GM19455 (cell line): Measurements from ENCODE around the gene RNF2.
"Not testable (repeated sequence)": the region's sequence is repeated elsewhere in the genome, so short reads cannot be mapped to it uniquely, and the experiment has no call there.

Experiments used
- ATAC-seq: cut with Tn5 transposase; IDR thresholded peaks from one replicate; pipeline ENCODE4 v1.9.1; 2021; ENCODE audit not compliant: unreplicated experiment

Gene RNF2

DNA sequence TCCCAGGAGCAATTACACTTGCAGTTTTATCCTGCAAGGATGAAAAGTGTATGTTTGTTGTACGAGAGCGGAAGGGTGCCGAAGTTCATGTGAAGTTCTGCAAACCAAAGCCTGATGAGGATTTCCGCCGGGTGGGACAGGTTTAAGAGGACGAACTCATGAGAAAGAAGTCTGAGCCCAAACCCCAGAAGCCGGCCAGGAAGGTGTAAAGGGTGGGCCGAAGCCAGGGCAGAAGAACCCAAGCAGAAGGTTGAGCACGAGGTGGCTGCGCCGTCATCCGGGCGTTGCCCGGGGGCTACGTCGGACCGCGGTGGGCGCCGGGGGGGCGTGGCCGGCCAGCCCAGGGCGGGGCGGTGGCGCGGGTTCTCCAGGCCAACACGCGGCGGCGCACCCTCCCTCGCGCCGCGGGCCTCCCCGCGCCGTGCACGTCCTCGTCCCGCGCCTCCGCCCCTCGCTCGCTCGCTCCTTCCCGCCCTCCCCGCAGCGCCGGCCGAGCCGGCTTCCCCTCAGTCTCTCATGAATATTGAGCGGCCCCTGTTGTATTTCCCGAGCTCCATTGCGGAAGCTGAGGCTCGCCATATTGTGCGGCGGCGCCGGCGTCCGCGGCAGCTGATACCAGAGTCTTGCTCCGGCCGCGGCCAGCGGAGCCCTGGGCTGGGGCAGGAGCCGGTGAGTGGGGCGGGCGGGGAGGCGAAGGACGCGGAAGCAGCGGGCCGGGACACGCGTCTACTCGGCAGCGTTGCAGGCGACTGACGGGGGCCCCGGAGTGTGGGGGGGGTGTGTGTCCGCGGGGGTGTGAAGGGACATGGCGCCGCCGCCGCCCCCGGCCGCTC, at the start of gene RNF2:
RNF2 (plus strand) TSS at position 578 of the 833 bp plus-strand sequence. CDS start 41,996 bp downstream, outside the sequence.
- ATAC-seq: peak; percentile 87

DNA sequence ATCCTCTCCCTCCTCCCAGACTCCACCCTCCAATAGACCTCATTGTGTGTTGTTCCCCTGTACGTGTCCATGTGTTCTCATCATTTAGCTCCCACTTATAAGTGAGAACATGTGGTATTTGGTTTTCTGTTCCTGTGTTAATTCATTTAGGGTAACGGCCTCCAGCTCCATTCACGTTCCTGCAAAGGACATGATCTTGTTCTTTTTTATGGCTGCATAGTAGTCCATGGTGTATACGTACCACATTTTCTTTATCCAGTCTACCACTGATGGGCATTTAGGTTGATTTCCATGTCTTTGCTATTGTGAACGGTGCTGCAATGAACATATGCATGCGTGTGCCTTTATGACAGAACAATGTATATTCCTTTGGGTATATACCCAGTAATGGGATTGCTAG, 45.4 kb upstream of the RNF2 start:
- ATAC-seq: not testable (repeated sequence)

DNA sequence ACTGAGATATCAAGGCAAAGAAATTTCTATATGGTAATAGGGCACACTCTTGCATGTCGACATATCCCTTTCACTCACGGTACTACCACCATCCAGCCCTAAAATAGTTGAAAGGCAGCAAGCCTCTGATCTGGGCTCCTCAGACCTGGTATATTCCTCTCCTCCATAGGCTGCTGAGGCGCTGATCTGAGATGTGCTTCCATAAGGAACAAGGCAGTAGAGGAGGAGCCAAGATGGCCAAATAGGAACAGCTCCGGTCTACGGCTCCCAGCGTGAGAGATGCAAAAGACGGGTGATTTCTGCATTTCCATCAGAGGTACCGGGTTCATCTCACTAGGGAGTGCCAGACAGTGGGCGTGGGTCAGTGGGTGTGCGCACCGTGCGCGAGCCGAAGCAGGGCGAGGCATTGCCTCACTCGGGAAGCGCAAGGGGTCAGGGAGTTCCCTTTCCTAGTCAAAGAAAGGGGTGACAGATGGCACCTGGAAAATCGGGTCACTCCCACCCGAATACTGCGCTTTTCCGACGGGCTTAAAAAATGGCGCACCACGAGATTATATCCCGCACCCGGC, 44.0 kb upstream of the RNF2 start:
- not testable (repeated sequence) for ATAC-seq

DNA sequence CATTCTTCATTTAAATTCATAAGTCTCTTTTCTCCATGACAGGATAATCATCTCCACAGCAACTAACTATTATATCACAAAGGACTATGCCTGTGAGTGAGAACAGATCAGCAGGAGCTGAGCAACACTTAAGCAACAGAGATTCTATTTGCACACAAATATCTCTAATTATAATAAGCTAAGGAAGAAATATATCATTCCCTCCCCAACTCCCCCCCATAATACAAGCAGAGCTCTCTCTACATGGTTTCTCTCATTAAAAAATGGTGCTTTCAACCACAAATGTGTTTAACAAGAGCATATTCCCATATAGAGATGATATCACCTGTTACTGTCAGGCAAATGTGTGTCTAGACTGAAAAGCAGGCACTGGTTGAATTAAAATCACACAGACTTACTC, 36.5 kb upstream of the RNF2 start:
- ATAC-seq: no peak

DNA sequence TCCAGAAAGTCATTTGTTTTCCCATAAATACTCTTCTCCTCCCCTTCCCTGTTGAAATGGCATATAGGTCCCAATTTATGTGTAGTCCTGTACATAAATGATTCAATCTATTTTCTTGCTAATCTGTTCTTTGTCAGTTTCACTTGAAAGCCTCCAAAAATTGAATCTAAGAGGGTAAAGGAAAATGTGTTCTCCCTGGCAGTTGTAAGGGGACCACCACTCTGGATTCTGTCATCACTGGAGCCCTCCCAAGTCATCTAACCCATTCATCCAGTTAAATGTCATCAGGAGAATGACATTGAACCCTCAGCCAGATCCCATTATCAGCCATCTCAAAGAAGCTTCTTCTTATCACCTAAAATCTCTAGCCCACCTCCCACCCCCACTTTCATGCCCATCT, 35.0 kb upstream of the RNF2 start:
- ATAC-seq: no peak

DNA sequence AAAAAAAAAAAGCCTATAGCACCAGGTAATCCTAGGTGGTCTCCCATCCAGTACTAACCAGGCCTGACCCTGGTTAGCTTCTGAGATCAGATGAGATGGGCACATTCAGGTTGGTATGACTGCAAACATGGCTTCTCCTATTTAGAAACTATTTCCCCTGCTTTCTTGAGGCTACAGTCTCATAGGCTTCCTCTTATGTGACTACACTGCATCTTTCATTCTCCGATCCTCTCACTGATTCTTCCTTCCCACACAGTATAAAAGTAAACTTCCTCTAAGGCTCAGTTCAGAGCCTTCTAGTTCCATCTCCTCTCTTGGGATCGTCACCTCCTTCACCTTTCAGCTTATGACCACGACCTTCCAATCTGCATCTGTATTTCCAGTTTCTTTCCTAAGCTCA, 30.4 kb upstream of the RNF2 start:
- ATAC-seq: no peak

DNA sequence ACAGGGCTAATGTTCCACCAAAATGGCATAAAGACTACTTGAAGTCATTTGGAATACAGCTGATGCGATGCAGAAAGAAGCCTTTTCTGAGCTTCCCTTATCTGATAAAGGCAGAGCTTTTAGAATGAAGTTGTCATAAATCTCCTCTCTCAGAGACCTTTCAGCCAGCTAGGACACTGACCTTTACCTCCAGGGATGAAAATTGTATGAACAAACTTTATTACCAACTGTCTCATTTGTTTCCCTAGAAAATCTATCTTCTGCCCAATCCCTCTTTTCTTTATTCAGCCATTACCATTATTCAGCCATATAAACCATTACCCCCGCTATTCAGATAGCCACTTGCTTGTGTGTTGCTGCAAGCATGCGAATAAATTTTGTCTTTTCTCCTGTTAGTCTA, 29.7 kb upstream of the RNF2 start:
- ATAC-seq: no peak

DNA sequence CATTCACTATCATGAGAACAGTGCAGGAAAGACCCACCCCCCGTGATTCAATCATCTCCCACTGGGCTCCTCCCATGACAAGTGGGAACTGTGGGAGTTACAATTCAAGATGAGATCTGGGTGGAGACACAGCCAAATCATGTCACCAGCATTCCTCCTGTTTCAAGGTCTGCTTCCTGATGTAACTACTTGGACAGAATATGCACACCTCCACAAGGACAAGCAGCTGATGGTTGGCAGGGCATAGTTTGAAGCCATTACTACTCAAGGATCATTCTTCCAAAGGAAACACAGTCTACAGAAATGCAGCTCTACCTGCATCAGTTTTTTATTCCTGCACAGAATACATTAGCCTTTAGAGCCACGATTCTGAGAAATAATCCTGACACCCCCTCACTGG, 28.5 kb upstream of the RNF2 start:
- ATAC-seq: no peak

DNA sequence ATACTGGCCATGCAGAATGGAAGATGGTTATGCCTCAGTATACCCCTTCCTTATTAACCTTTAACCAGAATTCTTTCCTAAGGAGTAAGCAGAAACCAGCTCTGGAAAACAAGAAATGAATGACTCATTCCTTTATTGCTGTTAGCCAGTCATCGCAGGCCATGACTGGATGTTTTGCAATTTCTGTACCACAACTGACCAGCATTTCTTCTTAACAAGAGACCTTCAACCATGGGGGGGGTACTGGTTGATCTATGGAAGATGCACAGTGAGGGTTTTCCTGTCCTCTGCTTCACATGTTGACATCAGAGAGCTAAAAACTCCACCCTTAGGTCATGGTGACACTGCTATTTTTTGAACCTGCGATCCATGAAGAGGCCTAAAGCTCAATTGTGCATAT, 28.0 kb upstream of the RNF2 start:
- ATAC-seq: no peak

DNA sequence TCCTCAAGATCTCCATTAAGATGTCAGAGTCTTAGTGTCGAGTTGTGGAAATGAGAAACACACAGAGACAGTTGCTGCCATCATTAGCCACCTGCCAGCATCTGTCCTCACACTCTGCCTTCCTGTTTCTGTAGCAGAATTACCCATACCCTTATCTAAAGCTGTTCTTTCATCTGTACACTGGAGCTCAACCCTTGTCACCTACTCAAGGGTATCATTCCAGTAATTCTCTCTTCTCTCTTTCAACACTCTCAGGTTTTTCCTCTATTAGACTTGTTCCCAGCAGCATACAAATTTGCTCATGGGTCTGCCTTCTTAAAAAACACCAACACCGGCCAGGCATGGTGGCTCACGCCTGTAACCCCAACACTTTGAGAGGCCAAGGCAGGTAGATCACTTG, 27.4 kb upstream of the RNF2 start:
- no peak for ATAC-seq

DNA sequence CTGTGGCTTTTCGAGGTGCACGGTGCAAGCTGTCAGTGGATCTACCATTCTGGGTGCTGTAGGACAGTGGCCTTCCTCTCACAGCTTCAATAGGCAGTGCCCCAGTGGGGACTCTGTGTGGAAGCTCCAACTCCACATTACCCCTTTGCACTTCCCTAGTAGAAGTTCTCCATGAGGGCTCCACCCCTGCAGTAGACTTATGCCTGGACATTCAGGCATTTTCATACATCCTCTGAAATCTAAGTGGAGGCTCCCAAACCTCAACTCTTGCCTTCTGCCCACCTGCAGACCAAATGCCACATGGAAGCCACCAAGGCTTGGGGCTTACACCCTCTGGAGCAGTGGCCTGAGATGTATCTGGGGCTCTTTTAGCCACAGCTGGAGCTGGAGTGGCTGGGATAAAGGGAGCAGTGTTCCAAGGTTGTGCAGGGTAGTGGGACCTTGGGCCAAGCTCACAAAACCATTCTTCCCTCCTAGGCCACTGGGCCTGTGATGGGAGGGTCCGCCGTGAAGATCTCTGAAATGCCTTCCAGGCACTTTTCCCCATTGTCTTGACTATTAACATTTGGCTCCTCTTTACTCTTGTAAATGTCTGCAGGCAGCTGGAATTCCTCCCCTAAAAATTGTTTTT, 18.0 kb upstream of the RNF2 start:
- ATAC-seq: no peak

DNA sequence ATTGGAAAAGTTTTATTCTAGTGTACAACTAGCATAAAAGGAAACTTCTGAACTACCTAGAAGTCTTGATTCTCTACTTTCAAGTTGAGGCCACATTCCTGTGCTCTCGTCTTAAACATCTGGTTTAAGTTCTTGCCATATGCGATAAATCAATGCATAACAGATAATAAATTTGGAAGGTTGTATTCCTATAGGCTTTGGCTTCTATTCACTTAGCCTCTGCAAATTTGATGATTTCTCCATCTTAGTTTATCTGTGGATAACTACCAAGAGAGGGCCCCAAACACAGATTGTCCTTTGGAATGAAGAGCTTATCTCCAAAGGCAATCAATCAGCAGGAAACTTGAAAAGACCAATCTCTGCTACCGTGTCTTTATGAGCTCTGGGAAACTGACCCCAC, 11.7 kb upstream of the RNF2 start:
- ATAC-seq: no peak

DNA sequence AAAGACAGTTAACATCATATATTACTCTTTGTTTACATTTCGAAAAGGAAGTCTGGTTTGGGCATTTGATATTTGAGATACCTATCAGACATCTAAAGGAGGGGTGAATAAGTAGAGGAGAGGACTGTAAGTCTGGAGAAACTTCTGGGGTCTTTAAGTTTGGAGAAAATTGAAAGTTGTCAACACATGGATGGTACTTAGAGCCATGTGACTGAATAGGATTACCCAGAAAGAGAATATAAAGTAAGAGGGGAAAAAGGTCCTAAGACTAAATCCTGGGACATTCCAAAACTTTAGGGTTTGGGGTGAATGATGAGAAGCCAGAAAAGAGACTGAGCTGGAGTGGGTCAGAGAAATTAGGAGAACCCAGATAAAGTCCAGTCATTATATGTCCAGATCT, 10.1 kb upstream of the RNF2 start:
- ATAC-seq: no peak

DNA sequence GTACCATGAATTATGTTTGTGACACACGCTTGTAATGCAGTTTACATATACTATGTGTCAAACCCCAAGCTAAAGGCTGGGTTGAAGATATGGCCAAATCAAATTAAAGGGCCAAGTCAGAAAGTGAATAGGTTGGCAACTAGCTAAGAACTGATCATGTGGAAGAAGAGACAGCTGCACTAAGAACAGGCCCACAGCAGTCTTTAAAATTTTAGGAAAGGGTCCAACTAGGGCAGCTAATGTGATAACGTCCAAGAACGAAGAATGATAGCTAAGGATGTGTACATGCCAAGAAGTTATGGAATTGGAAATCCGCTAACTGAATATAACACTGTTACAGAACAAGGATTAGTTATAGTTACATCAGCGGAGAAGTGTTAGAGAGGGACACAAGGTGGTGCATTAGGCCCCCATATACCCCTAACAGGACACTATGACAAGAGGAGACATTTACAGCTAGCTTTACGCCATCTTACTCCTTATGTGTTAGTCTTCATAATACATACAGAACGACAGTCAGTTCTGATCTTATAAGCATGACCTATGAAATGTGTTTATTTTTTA, 6.5 kb upstream of the RNF2 start:
- no peak for ATAC-seq

DNA sequence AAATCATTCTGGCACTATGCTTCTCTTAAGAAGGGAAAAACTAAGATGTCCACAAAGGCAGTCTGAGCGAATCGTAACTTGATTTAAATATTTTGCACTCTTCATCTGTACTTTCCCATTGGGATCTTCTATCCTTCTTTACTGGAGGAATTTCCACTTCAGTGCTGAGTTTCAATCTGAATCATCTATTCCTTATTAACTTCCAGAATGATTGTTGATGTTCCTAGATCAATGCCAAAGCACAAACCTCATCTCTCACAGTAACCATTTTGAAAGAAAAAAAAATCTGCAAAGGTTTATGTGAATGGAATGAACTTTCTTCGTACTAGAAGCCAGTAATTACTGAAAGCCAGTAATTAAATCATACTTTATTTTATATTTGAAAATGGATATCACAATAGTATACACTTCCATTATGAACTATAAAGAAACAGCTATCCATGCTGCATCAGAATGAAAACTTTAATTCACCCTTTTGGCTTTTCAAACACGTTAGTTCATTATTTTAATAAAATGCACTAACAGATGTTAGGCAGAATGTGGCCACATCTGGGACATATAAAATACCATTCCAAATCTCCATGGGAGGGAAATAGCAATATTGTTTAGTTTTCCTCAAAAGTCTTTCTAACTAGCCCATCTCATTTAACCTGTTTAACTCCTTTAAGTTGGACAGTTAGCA, 5.5 kb upstream of the RNF2 start:
- no peak for ATAC-seq

DNA sequence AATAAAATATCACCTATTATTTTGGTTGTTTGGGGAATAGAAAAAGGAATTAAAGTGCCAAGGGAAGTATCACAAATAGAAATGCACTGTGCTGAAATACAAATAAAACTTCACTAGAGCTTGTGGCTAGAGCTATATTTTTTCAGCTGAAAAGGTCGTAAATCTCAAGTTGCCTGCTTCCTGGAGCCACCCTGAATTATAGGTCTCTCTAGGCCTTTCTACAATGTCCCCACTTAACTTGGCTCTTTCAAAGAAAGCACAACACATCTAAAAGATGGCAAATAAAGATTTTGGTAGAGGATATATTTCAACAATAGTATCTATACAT, 5.0 kb upstream of the RNF2 start:
- ATAC-seq: no peak

DNA sequence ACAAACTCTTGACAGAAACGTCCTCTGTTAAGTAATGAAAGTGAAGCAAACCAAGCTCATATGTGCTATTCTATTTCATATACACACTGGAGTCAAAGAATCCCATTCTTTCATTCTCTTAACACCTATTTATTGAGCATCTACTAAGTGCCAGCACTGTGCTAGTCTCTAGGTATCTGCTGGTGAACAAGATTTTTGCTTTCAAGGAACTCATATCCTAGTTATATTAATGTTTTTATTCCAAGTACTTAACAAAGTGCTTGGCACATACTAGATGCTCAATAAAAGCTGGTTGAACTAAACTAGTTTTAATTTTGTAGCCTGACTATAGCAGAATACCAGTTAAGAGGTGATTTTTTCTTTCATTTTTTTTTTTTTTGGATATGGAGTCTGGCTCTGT, 3.6 kb upstream of the RNF2 start:
- no peak for ATAC-seq

DNA sequence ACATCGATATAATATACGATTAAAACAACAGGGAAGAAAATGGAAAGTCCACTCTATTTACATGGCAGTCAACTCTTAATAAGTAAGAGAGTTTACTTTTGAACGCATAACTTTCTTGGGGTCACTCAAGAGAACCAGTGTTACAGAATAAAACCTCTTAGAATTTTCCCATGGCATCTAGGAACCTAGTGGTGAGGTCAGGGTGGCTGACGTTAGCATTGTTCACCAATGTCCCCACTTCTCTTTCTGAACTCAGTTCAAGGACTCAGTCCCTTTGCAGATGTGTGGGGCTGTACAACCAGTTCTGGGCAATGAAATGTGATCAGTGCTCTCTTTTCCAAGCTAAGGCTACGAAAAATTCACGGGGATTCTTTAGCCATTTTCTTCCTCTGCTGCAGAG, 2.6 kb upstream of the RNF2 start:
- ATAC-seq: no peak

DNA sequence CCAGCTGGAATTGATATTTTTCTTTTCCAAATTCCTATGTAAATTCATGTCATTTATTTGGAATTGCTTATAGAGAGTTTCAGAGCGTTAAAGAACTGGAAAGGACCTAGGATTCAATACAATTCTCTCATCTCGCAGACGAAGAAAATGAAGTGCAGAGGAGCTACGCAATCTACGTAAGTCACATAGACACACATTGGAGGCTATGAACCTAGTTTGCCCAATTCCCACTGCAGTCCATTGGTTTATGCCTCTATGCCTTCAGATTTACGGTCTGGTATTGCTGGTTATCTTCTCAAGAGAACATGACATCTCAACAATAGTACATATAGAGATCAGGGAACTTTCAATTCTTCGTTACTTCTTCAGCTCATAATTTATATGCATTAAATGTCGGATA, 971 bp upstream of the RNF2 start:
- ATAC-seq: no peak

DNA sequence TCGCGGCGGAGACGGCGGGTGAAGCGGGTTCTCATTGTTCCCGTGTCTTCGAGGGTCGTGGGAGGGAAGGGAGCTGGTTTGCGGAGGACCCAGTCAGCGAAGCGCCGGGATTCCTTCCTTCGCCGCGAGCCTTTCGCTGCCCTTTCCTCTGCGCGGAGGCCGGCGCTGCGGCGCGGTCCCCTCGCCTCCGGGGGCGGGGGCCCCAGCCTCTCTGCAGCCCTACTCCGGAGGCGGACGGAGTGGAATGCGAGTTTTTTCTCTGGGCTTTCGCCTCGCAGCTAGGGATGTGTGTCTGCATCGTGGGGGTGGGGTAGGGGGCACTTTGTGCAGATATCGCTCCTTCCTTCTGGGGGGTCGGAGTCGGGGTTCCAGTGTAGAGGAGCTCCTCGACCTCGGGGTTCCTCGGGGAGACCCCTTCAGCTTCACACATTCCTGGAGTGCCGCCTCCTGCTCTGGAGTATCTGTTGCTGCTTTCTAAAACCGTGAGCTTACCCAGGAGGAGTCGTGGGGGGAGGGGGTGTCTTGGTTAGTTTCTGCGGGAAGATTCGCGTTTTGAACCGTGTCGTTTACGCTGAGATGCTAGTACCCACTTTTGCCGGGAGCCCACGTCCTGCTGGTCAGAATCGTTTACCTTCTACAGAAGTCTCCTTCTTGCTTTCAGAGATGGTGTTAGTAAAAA, 595 bp downstream of the RNF2 start:
- peak; percentile 48 for ATAC-seq

DNA sequence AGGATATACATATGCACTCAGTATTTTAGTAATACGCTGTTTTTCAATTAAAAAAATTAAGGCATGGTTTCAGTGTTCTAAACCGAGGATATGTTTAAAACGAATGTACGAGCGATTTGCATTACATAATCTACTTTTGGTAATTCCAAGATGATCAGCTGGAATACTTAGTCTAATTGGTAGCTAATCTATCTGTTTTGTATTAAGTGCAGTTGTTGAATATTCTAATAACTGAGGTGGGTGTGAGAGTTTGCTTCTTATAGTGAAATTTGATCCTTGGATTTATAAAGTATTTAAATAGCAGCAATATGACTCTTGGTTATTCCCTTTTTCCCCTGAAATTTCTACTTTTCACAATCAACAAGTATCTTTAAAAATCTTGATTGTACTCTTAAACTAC, 1.3 kb downstream of the RNF2 start:
- ATAC-seq: no peak
